Astrocyte of the spinal cord (primary cell): ENCODE measurements around the gene COG7.
"Not testable (repeated sequence)": the region's sequence is repeated elsewhere in the genome, so short reads cannot be mapped to it uniquely, and the experiment has no call there.

Experiments used
- DNase-seq: peaks from one replicate; pipeline ENCODE4 v3.0.0; 2011; ENCODE audit warnings: low read depth, low spot score
- H3K4me3 ChIP-seq: 2 replicates; pipeline ENCODE4 v1.5.1; 2011; ENCODE audit warnings: low read depth, mild to moderate bottlenecking, low read length, moderate library complexity
- CTCF ChIP-seq: IDR thresholded peaks from 2 replicates; pipeline ENCODE4 v1.5.1; 2012; ENCODE audit warnings: low read depth, mild to moderate bottlenecking, low read length, inconsistent platforms
- in situ Hi-C: cut with HindIII; loops from 2 replicates; pipeline ENCODE4 v1.10.0; 2017; ENCODE audit warnings: low sequenced_read_pairs

Gene COG7

DNA sequence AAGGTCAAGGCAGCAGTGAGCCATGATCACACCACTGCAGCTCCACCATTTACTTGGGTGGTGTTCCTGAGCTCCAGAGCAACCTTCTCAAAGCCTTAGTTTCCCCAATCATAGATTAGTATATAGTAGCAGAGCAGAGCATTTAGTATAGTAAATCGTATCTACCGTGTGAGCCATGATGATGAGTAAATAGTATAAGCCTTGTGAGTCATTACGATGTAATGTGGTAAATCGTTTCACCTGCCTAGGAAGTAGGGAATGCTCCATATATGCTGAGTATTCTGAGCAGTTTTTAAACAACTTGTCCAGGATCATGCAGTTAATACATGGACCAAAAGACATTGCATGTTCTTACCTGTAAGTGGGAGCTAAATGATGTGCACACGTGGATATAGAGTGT is 84.5 kb downstream of the COG7 start:
- in situ Hi-C loops, result no loop called here
- H3K4me3 ChIP-seq, result no peak overlapping the region
- DNase-seq, result no peak
- TF ChIP-seq CTCF, result no peak

- TF ChIP-seq CTCF, result no peak
- in situ Hi-C loops, result no loop called here
- H3K4me3 ChIP-seq, result no peak overlapping the region
- no peak for DNase-seq
These were observed 85.0 kb downstream of the COG7 start for GRCh38 chr16:23367988-23368387.

DNA sequence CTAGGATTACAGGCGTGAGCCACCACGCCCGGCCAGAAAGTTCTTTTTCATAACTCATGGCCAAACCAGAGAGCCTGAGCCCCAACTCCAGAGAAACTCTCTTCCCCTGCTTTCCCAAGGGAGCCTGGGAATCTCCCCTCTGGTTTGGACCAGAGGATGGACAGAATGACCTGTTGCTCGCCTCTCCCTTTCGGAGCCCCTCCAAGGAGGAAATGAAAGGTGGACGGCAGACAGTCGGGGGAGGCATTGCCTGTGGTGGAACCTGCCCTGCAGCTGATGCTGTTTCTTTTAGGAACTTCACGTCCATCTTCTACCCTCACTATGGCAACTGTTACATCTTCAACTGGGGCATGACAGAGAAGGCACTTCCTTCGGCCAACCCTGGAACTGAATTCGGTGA is 85.4 kb downstream of the COG7 start:
- in situ Hi-C loops, result no loop called here
- H3K4me3 ChIP-seq, result no peak overlapping the region
- no peak for DNase-seq
- TF ChIP-seq CTCF, result no peak

GRCh38 chr16:23366341-23366740 is 86.6 kb downstream of the COG7 start:
- H3K4me3 ChIP-seq, DNase-seq, in situ Hi-C loops: not testable (repeated sequence)

DNA sequence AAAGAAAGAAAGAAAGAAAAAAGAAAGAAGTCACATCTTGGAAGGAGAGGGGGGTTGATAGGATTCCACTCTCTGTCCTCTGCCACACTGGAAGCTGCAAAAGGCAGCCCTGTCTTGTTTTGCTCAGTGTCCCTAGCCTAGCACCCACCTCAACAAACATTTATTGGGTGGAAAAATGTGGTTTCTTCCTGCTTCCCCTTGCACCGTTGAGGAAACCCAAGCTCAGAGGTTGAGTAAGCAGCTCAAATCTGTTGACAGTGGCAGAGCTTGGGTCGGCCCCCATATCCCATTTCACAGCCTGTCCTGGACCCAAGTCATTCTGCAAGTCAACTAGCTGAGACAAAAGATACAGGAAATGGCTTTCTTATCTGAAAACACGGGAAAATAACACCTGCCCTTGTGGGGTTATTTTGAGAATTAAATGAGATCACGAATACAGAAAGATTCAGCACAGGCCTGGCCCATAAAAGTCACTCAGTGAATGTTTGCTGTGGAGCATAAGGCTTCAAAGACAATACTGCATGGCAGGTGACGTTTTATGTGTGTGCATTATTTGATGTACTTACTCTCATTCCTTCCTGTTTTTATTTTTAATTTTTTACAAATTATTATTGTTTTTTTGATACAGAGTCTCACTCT is 87.3 kb downstream of the COG7 start:
- in situ Hi-C loops, result no loop called here
- no peak for DNase-seq
- no peak overlapping the region for H3K4me3 ChIP-seq
- TF ChIP-seq CTCF, result no peak

DNA sequence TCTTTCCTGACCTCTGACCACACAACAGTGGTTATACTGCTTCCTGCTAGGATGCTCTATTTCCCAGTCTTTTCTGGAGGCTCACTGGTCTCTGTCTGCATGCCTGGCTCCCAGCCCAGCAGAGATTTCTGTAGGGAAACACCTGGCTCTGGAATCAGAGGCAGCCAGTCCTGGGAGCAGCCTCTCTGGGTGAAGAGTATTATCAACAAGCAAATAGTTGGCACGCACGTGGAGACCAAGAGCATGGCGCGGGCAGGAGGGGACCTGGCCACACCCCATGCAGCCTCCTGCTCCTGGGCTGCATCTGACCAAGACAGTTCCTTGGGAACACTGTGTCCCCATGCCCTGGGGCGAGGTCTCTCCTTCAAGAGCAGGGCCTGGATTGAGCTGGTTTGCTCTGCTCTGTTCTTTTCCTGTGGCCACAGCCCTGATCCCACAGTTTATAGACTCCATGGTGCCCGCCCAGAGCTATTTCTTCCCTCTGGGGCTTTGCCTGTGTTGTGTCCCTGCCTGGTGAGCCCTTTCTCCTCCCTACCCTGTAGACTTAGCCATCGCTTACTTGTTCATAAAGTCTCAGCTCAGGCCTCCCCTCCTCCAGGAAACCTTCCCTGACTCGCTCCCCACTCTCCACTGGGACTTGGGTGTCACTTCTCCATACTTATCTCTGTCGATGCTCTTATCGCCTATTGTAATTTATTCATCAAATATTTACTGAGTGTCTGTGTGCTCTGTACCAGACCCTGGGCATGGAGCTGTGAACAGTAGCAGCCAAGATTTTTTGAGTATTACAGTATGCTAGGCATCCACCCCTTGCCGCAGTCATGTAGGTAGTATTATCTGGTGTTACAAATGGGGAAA is 90.3 kb downstream of the COG7 start:
- DNase-seq, result no peak
- no peak overlapping the region for H3K4me3 ChIP-seq
- in situ Hi-C loops, result no loop called here
- TF ChIP-seq CTCF, result no peak

DNA sequence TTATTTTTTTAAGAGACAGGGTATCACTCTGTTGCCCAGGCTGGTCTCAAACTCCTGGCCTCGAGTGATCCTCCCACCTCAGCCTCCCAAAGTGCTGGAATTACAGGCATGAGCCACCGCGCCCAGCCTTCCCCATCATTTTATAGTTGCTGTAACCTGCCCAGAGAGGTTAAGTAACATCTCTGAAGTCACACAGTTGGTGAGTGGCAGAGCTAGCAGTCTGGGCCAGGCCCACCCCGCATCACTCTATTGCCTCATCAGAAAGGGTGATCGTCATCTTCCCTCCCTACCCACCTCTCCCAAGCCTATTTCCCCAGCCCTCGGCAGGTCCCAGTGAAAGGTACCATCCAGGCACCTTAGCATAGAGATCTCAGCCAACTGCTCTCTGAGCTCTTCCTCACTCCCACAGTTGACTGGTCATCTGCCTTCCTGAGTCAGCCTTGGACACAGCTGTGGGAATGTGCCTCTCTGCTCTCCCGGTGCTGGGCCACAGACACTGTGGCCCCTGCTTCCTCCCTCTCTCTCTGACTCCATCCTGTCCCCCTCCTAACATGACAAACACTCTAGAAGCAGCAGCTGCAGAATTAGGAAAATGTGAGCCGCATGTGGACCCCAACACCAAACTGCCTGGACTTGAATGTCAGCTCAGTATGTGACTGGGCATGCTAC is 93.8 kb downstream of the COG7 start:
- no peak overlapping the region for H3K4me3 ChIP-seq
- in situ Hi-C loops, result no loop called here
- no peak for TF ChIP-seq CTCF
- no peak for DNase-seq
